Measurements from ENCODE around the gene ZNF611. TPM values are rescaled to one million over a fixed set of nuclear protein-coding genes. Genes with fewer than 3 reads are reported as not detected.
"Not testable (repeated sequence)": the region's sequence is repeated elsewhere in the genome, so short reads cannot be mapped to it uniquely, and the experiment has no call there.

Gene ZNF611
- total and polyA plus RNA-seq, 2 experiments from 2014 or later: 6.7 to 7.8 TPM

DNA sequence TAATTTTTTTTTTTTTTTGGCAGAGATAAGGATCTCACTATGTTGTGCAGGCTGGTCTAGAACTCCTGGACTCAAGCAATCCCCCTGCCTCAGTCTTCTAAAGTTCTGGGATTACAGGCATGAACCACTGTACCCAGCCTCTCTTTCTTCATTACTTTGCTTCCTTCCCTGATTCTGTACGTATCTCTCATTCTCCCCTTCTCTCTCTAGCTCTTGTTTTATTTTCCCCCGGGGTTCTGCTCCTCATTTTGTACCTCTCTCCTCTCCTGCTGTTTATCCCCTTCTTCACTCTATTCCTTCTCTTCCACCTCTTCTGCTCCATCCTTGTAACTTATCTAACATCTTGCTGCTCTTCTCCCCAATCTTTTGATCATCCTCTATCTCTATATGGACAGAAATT is 46.5 kb downstream of the ZNF611 start:
- in situ Hi-C loops (cut with MboI): no loop called here
- no peaks in the 10 kb centered on the region for H3K9me3 ChIP-seq (ENCODE audit: low read depth)
- peaks cover 54% of the 10 kb centered on the region for H3K79me2 ChIP-seq (ENCODE audit: insufficient read depth)
- no peaks in the 10 kb centered on the region for H3K36me3 ChIP-seq (ENCODE audit: low read depth)
- H3K4me2 ChIP-seq (ENCODE audit: unreplicated experiment): peak overlapping the region; percentile 88
- H3K4me1 ChIP-seq (ENCODE audit: insufficient read depth): peaks cover 17% of the 10 kb centered on the region
- H2AFZ ChIP-seq: no peak overlapping the region
- H3F3A ChIP-seq (ENCODE audit: insufficient read depth): peaks cover 13% of the 10 kb centered on the region
- no peak overlapping the region for H3K9ac ChIP-seq
- no peak for TF ChIP-seq EZH2phosphoT487 (IDR thresholded peaks at IDR 0.05; ENCODE audit: insufficient read depth, low read depth)
- TF ChIP-seq EZH2 (IDR thresholded peaks at IDR 0.05; ENCODE audit: insufficient read depth, poor library complexity, severe bottlenecking): no peak
- peak overlapping the region; percentile 90 for H3K4me3 ChIP-seq
- no peaks in the 10 kb centered on the region for H3K9me2 ChIP-seq (ENCODE audit: insufficient read depth)
- WGBS, 2 experiments (ENCODE audit: low coverage in 1 of 2, low lambda C conversion rate in 2 of 2, missing lambda C conversion rate in 2 of 2): 78 to 79% methylated on average over 2 of the region's 2 CpGs
- H3K27me3 ChIP-seq (replicated peaks; ENCODE audit: insufficient read depth): no peaks in the 10 kb centered on the region
- no peak overlapping the region for H3K27ac ChIP-seq
- no peak for DNase-seq
- H4K20me1 ChIP-seq (ENCODE audit: insufficient read depth): no peaks in the 10 kb centered on the region

DNA sequence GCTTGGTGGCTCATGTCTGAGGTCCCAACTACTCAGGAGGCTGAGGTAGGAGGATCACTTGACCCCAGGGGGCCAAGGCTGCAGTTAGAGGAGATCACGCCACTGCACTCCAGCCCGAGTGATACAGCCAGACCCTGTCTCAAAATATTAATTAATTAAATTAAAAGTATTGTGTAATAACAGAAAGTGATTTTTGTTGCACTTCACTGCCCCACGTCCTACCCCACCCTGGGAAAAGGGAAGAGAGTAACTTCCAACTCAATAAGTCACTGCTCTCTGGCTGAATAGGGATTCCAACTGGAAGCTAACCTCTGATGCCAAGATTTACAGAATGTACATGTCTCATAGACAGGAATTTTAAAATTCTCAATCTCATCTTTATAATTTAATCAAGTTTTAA is 47.2 kb downstream of the ZNF611 start:
- TF ChIP-seq EZH2phosphoT487 (IDR thresholded peaks at IDR 0.05; ENCODE audit: insufficient read depth, low read depth) (no peak), EZH2 (IDR thresholded peaks at IDR 0.05; ENCODE audit: insufficient read depth, poor library complexity, severe bottlenecking) (no peak)
- no peak for DNase-seq
- in situ Hi-C loops (cut with MboI): no loop called here
- Histone ChIP-seq H3K4me2 (ENCODE audit: unreplicated experiment) (no peak overlapping the region), H3K79me2 (ENCODE audit: insufficient read depth) (peaks cover 60% of the 10 kb centered on the region), H3F3A (ENCODE audit: insufficient read depth) (peaks cover 13% of the 10 kb centered on the region), H3K9ac (no peak overlapping the region), H3K27ac (no peak overlapping the region), H4K20me1 (ENCODE audit: insufficient read depth) (no peaks in the 10 kb centered on the region), H2AFZ (no peak overlapping the region), H3K9me2 (ENCODE audit: insufficient read depth) (no peaks in the 10 kb centered on the region), H3K36me3 (ENCODE audit: low read depth) (no peaks in the 10 kb centered on the region), H3K9me3 (ENCODE audit: low read depth) (no peaks in the 10 kb centered on the region), H3K4me1 (ENCODE audit: insufficient read depth) (peaks cover 17% of the 10 kb centered on the region), H3K27me3 (replicated peaks; ENCODE audit: insufficient read depth) (no peaks in the 10 kb centered on the region), H3K4me3 (no peak overlapping the region)
- 80 to 83% methylated on average over 3 of the region's 3 CpGs for WGBS, 2 experiments (ENCODE audit: low coverage in 1 of 2, low lambda C conversion rate in 2 of 2, missing lambda C conversion rate in 2 of 2)

DNA sequence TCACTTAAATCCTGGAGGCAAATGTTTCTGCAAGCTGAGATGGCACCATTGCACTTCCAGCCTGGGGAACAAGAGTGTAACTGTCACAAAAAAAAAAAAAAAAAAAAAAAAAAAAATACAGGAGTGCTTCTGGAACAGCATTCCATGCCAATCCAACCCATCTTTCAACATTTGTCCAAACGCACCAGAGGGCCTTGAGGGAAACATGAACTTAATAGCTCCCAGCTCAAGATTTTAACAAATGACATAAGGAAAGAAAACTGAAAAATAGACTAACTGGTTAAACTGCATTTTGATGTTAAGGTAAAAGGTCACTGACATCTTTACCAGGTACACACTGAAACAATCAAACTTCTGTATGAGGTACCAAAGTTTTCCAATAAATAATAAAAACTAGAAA is 49.0 kb downstream of the ZNF611 start:
- H3K4me1 ChIP-seq (ENCODE audit: insufficient read depth): peaks cover 9% of the 10 kb centered on the region; the same call in 1 of the 2 replicates
- H3K9ac ChIP-seq: no peak overlapping the region
- DNase-seq: no peak
- no peaks in the 10 kb centered on the region for H3K9me3 ChIP-seq (ENCODE audit: low read depth)
- in situ Hi-C loops (cut with MboI): no loop called here
- no peaks in the 10 kb centered on the region for H3K27me3 ChIP-seq (replicated peaks; ENCODE audit: insufficient read depth)
- no peak overlapping the region for H2AFZ ChIP-seq
- H3K4me3 ChIP-seq: no peak overlapping the region
- H4K20me1 ChIP-seq (ENCODE audit: insufficient read depth): no peaks in the 10 kb centered on the region
- H3K9me2 ChIP-seq (ENCODE audit: insufficient read depth): no peaks in the 10 kb centered on the region
- no peak overlapping the region for H3K27ac ChIP-seq
- no peaks in the 10 kb centered on the region for H3K36me3 ChIP-seq (ENCODE audit: low read depth)
- no peak for TF ChIP-seq EZH2 (IDR thresholded peaks at IDR 0.05; ENCODE audit: insufficient read depth, poor library complexity, severe bottlenecking)
- no peak for TF ChIP-seq EZH2phosphoT487 (IDR thresholded peaks at IDR 0.05; ENCODE audit: insufficient read depth, low read depth)
- peaks cover 78% of the 10 kb centered on the region for H3K79me2 ChIP-seq (ENCODE audit: insufficient read depth)
- no peak overlapping the region for H3K4me2 ChIP-seq (ENCODE audit: unreplicated experiment)
- peaks cover 2% of the 10 kb centered on the region for H3F3A ChIP-seq (ENCODE audit: insufficient read depth)
- WGBS, 2 experiments (ENCODE audit: low coverage in 1 of 2, low lambda C conversion rate in 2 of 2, missing lambda C conversion rate in 2 of 2): 63 to 66% methylated on average over 1 of the region's 1 CpG

DNA sequence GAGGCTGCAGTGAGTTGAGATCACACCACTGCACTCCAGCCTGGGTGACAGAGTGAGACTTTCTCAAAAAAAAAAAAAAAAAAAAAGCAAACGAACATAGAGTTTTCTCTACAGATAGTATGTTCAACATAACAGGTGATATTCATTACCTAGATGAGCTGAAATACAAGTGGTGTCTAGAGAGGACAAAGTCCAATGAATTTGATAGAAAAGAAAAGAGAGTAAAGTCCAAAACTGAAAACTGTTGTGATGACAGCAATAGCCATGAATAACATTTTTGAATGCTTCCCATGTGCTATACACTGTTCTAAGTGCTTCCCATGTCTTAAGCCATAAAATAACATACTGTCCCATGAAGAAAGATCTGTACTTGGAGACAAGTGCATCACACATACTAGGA is 53.6 kb downstream of the ZNF611 start:
- H3K9me2 ChIP-seq (ENCODE audit: insufficient read depth); H4K20me1 ChIP-seq (ENCODE audit: insufficient read depth); DNase-seq; H3K9me3 ChIP-seq (ENCODE audit: low read depth); in situ Hi-C loops (cut with MboI); H3K4me3 ChIP-seq; H3K27ac ChIP-seq; H2AFZ ChIP-seq; H3K9ac ChIP-seq; H3K27me3 ChIP-seq (replicated peaks; ENCODE audit: insufficient read depth); H3K4me1 ChIP-seq (ENCODE audit: insufficient read depth); H3F3A ChIP-seq (ENCODE audit: insufficient read depth); H3K36me3 ChIP-seq (ENCODE audit: low read depth); H3K4me2 ChIP-seq (ENCODE audit: unreplicated experiment): not testable (repeated sequence)
- peaks cover 93% of the 10 kb centered on the region for H3K79me2 ChIP-seq (ENCODE audit: insufficient read depth)
- 36 to 54% methylated on average over 1 of the region's 1 CpG for WGBS, 2 experiments (ENCODE audit: low coverage in 1 of 2, low lambda C conversion rate in 2 of 2, missing lambda C conversion rate in 2 of 2)

DNA sequence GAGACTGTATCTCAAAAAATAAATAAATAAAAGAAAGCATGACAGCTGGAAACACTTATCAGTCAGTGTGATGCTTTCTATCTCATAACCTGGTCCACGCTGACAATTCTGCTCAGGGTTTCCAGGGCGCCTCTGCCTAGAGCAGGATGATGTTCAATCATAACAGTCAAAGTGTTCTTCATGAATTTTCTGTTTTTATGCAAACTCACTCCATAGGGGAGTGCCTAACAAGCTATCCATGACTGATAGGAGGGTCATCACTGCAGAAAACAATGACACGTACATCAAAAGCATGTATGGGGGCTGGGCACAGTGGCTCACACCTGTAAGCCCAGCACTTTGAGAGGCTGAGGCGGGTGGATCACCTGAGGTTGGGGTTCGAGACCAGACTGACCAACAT is 55.2 kb downstream of the ZNF611 start:
- TF ChIP-seq EZH2phosphoT487 (IDR thresholded peaks at IDR 0.05; ENCODE audit: insufficient read depth, low read depth) (no peak), EZH2 (IDR thresholded peaks at IDR 0.05; ENCODE audit: insufficient read depth, poor library complexity, severe bottlenecking) (no peak)
- no peak overlapping the region for H3K4me3 ChIP-seq
- H3K79me2 ChIP-seq (ENCODE audit: insufficient read depth): peaks cover 93% of the 10 kb centered on the region
- no peak overlapping the region for H3K4me2 ChIP-seq (ENCODE audit: unreplicated experiment)
- no peaks in the 10 kb centered on the region for H4K20me1 ChIP-seq (ENCODE audit: insufficient read depth)
- H3K9ac ChIP-seq: no peak overlapping the region
- in situ Hi-C loops (cut with MboI): no loop called here
- no peaks in the 10 kb centered on the region for H3K36me3 ChIP-seq (ENCODE audit: low read depth)
- no peaks in the 10 kb centered on the region for H3K9me3 ChIP-seq (ENCODE audit: low read depth)
- 90 to 91% methylated on average over 5 of the region's 5 CpGs for WGBS, 2 experiments (ENCODE audit: low coverage in 1 of 2, low lambda C conversion rate in 2 of 2, missing lambda C conversion rate in 2 of 2)
- no peaks in the 10 kb centered on the region for H3K27me3 ChIP-seq (replicated peaks; ENCODE audit: insufficient read depth)
- no peak for DNase-seq
- H3F3A ChIP-seq (ENCODE audit: insufficient read depth): no peaks in the 10 kb centered on the region
- no peak overlapping the region for H3K27ac ChIP-seq
- H3K4me1 ChIP-seq (ENCODE audit: insufficient read depth): no peaks in the 10 kb centered on the region
- no peak overlapping the region for H2AFZ ChIP-seq
- H3K9me2 ChIP-seq (ENCODE audit: insufficient read depth): no peaks in the 10 kb centered on the region

DNA sequence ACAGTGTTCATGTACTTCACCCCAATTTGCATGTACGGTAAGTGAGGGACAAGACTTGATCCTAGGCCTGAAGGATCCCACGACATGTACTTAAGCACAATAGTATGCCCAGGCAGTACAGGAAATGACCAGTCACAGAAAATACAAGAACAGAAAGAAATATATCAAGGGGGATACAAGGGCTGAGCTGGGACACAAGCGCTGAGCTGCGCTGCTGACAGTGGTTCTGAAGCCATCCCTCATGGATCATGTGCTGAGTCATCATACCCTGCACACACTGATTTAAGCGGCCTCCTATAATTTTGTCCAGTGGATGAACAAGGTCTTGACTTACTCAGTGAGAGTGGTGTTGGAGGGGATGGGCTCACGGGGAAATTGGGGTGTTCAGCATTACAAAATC is 59.6 kb downstream of the ZNF611 start:
- not testable (repeated sequence) for DNase-seq

More for the DNA sequence above, 59.6 kb downstream of the ZNF611 start:
- H3K4me1 ChIP-seq (ENCODE audit: insufficient read depth); H3K36me3 ChIP-seq (ENCODE audit: low read depth); in situ Hi-C loops (cut with MboI); H3F3A ChIP-seq (ENCODE audit: insufficient read depth); H3K9me2 ChIP-seq (ENCODE audit: insufficient read depth); H3K27me3 ChIP-seq (replicated peaks; ENCODE audit: insufficient read depth); H3K9ac ChIP-seq; H3K9me3 ChIP-seq (ENCODE audit: low read depth); H3K4me2 ChIP-seq (ENCODE audit: unreplicated experiment); H2AFZ ChIP-seq; H4K20me1 ChIP-seq (ENCODE audit: insufficient read depth); H3K27ac ChIP-seq; H3K4me3 ChIP-seq: not testable (repeated sequence)
- peaks cover 94% of the 10 kb centered on the region for H3K79me2 ChIP-seq (ENCODE audit: insufficient read depth)
- 96 to 97% methylated on average over 6 of the region's 6 CpGs for WGBS, 2 experiments (ENCODE audit: low coverage in 1 of 2, low lambda C conversion rate in 2 of 2, missing lambda C conversion rate in 2 of 2)

Data from GM23248 (cell line).